ENCODE results near the gene PPP1R15B. TPM values are rescaled to one million over a fixed set of nuclear protein-coding genes. Genes with fewer than 3 reads are reported as not detected.

PPP1R15B gene
- total and polyA plus RNA-seq, 4 donors: 14.6 to 57.0 (median 36.8) TPM

DNA sequence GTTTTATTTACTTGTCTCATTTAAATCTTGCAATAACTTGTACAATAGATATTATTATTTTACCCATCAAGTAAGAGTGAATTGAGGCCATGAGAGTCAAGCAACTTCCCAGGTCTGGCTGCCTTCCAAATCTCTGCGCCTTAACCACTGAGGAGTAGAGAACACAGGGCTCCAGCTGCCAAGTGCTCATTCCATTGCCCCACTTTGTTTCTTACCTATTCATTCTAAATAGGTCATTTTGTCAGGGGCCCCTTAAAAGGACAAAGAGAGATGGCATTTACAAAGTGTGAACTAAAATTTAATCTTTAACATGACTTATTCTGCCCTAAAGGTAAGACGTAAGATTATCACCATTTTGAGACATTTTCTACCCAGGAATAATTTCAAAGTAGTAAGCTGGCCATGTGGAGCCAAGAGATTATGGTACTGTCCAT is 3.5 kb downstream of the PPP1R15B start:
- DNase-seq (peak; percentile 69 to 86 (median 78)), ATAC-seq (ENCODE audit: insufficient read depth, low FRiP score) (no peak)
- peak overlapping the region; percentile 68 to 89 for H3K9ac ChIP-seq (ENCODE audit: insufficient read depth in 1 of 2, low read length in 2 of 2)
- whole genome bisulfite sequencing, 2 donors: 0% methylated on average over 2 of the region's 2 CpGs
- H3K36me3 ChIP-seq (ENCODE audit: control insufficient read depth in 4 of 4, insufficient read depth in 4 of 4, low read length in 4 of 4): peaks cover 8 to 24% (median 12%) of the 10 kb centered on the region in 4 donors
- H3K27ac ChIP-seq (ENCODE audit: low read depth in 1 of 2, low read length in 1 of 2): peak overlapping the region in 1 of 2 donors; percentile 10
- H3K9me3 ChIP-seq (ENCODE audit: control insufficient read depth in 4 of 4, insufficient read depth in 3 of 4, low read length in 3 of 4): no peaks in the 10 kb centered on the region
- peaks cover 0 to 26% (median 5%) of the 10 kb centered on the region in 5 donors for H3K4me1 ChIP-seq (ENCODE audit: control insufficient read depth in 5 of 5, insufficient read depth in 5 of 5, low read length in 5 of 5)
- peak overlapping the region; percentile 54 for H3K4me3 ChIP-seq
- TF ChIP-seq, protein P1, sequence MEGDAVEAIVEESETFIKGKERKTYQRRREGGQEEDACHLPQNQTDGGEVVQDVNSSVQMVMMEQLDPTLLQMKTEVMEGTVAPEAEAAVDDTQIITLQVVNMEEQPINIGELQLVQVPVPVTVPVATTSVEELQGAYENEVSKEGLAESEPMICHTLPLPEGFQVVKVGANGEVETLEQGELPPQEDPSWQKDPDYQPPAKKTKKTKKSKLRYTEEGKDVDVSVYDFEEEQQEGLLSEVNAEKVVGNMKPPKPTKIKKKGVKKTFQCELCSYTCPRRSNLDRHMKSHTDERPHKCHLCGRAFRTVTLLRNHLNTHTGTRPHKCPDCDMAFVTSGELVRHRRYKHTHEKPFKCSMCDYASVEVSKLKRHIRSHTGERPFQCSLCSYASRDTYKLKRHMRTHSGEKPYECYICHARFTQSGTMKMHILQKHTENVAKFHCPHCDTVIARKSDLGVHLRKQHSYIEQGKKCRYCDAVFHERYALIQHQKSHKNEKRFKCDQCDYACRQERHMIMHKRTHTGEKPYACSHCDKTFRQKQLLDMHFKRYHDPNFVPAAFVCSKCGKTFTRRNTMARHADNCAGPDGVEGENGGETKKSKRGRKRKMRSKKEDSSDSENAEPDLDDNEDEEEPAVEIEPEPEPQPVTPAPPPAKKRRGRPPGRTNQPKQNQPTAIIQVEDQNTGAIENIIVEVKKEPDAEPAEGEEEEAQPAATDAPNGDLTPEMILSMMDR (IDR thresholded peaks at IDR 0.05; ENCODE audit: control extremely low read depth, extremely low read depth): no peak
- H3K27me3 ChIP-seq (ENCODE audit: control insufficient read depth in 3 of 3, insufficient read depth in 3 of 3, low read length in 2 of 3): no peaks in the 10 kb centered on the region

DNA sequence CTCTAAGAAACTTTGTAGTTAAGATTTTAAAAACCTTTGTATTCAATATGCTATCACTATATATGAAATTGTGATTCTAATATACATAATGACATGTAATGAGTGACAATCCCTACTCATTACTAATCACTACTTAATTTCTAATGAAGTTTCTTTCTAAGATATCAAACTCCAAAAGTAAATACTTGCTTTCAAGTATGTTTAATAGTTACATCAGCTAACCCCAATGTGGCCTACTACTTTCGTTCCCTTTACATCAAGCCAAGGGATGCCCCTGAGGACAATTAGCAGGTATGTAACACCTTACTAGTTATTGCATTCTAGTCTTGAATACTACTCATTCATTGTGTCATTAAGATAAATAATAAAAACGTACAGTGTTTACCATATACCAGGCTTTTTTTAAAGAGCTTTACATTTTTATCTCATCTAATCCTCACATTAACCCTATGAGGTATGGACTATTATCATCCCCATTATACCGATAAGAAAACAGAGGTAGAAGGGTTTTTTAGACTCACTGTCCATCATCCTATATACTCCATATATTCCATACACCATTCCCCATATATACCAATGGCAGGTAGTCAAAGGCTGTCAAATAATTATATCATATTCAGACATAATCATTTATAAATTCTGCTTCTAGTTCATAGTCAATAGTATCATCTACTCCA is 4.2 kb downstream of the PPP1R15B start:
- peak overlapping the region; percentile 50 for H3K4me3 ChIP-seq
- peaks cover 8 to 25% (median 12%) of the 10 kb centered on the region in 4 donors for H3K36me3 ChIP-seq (ENCODE audit: control insufficient read depth in 4 of 4, insufficient read depth in 4 of 4, low read length in 4 of 4)
- no peak for ATAC-seq (ENCODE audit: insufficient read depth, low FRiP score)
- no peaks in the 10 kb centered on the region for H3K27me3 ChIP-seq (ENCODE audit: control insufficient read depth in 3 of 3, insufficient read depth in 3 of 3, low read length in 2 of 3)
- WGBS, 2 donors: 1 to 4% methylated on average over 3 of the region's 3 CpGs
- no peak overlapping the region for H3K27ac ChIP-seq (ENCODE audit: low read depth in 1 of 2, low read length in 1 of 2)
- peak overlapping the region in 1 of 2 donors; percentile 89 for H3K9ac ChIP-seq (ENCODE audit: insufficient read depth in 1 of 2, low read length in 2 of 2)
- no peaks in the 10 kb centered on the region for H3K9me3 ChIP-seq (ENCODE audit: control insufficient read depth in 4 of 4, insufficient read depth in 3 of 4, low read length in 3 of 4)
- TF ChIP-seq, protein P1 (IDR thresholded peaks at IDR 0.05; ENCODE audit: control extremely low read depth, extremely low read depth): no peak
- peaks cover 0 to 26% (median 3%) of the 10 kb centered on the region in 5 donors for H3K4me1 ChIP-seq (ENCODE audit: control insufficient read depth in 5 of 5, insufficient read depth in 5 of 5, low read length in 5 of 5)
- DNase-seq: peak in 1 of 3 donors; percentile 13

DNA sequence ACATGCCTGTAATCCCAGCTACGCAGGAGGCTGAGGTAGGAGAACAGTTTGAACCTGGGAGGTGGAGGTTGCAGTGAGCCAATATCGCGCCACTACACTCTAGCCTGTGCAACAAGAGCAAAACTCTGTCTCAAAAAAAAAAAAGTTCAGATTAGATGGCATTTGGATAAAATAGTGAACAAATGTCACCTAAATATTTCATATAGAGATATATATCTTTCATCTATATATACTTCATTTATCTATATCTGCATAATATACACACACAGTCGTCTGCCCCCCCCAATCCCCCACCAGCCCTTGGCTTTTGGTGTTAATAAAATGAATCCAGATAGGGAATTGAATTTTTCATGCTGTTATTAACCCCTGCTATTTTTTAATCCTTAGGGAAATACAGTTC is 5.0 kb downstream of the PPP1R15B start:
- no peak overlapping the region for H3K27ac ChIP-seq (ENCODE audit: low read depth in 1 of 2, low read length in 1 of 2)
- H3K9me3 ChIP-seq (ENCODE audit: control insufficient read depth in 4 of 4, insufficient read depth in 3 of 4, low read length in 3 of 4): no peaks in the 10 kb centered on the region
- 61 to 70% methylated on average over 4 of the region's 4 CpGs for WGBS, 2 donors
- no peak overlapping the region for H3K4me3 ChIP-seq
- no peaks in the 10 kb centered on the region for H3K27me3 ChIP-seq (ENCODE audit: control insufficient read depth in 3 of 3, insufficient read depth in 3 of 3, low read length in 2 of 3)
- DNase-seq (no peak), ATAC-seq (ENCODE audit: insufficient read depth, low FRiP score) (no peak)
- H3K4me1 ChIP-seq (ENCODE audit: control insufficient read depth in 5 of 5, insufficient read depth in 5 of 5, low read length in 5 of 5): peaks cover 0 to 26% (median 3%) of the 10 kb centered on the region in 5 donors
- H3K36me3 ChIP-seq (ENCODE audit: control insufficient read depth in 4 of 4, insufficient read depth in 4 of 4, low read length in 4 of 4): peaks cover 8 to 26% (median 13%) of the 10 kb centered on the region in 4 donors
- TF ChIP-seq, protein P1 (IDR thresholded peaks at IDR 0.05; ENCODE audit: control extremely low read depth, extremely low read depth): no peak
- H3K9ac ChIP-seq (ENCODE audit: insufficient read depth in 1 of 2, low read length in 2 of 2): no peak overlapping the region
